HepG2 (cell line): ENCODE measurements around the gene P2RY11. TPM values are rescaled to one million over a fixed set of nuclear protein-coding genes. Genes with fewer than 3 reads are reported as not detected.

ENCODE experiments used
- ATAC-seq: fragments of 200-7000 bp; cut with Tn5 transposase; 3 replicates; pipeline ENCODE4 v1.9.1; 2020; ENCODE audit warnings: mild to moderate bottlenecking, moderate library complexity
- BruUV-seq: library from RNA; stranded (reverse); fragments of 400-500 nt; replicated peaks from 2 replicates; lab custom pipeline; 2021; lab: Mats Ljungman, UMichigan
- CTCF ChIA-PET: fragments of 300-600 bp; formaldehyde crosslinking; extraction: SDS; loops from one replicate; lab custom pipeline; 2021; ENCODE audit warnings: low total read pairs, inconsistent platforms, low intra/inter-chr PET ratio; lab: Yijun Ruan, JAX
- POLR2A ChIA-PET: fragments of 350-600 bp; sonication (Branson Sonifier 250); formaldehyde crosslinking; loops from one replicate; lab custom pipeline; 2020; ENCODE audit warnings: antibody characterized with exemption, inconsistent platforms; lab: Yijun Ruan, JAX
- DNase-seq: peaks from one replicate; pipeline ENCODE4 v3.0.0-alpha.2; 2015; ENCODE audit warnings: low spot score
- FAIRE-seq: peaks from 3 replicates; lab custom pipeline; 2011; peaks lifted over from hg19 to GRCh38; lab: Jason Lieb, UNC
- H2AFZ ChIP-seq: one replicate; pipeline ENCODE4 v1.6.1; 2011; ENCODE audit warnings: low read length, inconsistent platforms
- H3K27ac ChIP-seq: fragments of 300-600 bp; 3 replicates; pipeline ENCODE4 v1.8.0; 2011; ENCODE audit warnings: mixed run types, mild to moderate bottlenecking, mixed read lengths, low read length, inconsistent platforms; ENCODE audit not compliant: insufficient read depth; ENCODE audit errors: extremely low read length
- H3K27me3 ChIP-seq, 2 experiments: fragments of 200-600 bp in 1 of 2; 2 replicates in 1 of 2; 3 replicates in 1 of 2; pipeline versions ENCODE4 v1.6.0 to v1.8.0; 2011; ENCODE audit warnings: low read length in 2 of 2, mild to moderate bottlenecking in 2 of 2, moderate library complexity in 2 of 2, inconsistent platforms in 1 of 2; ENCODE audit not compliant: insufficient read depth in 2 of 2, control insufficient read depth in 1 of 2
- H3K36me3 ChIP-seq, 2 experiments: fragments of 200-600 bp in 1 of 2; replicated peaks in 1 of 2; 2 replicates in 1 of 2; 3 replicates in 1 of 2; pipeline versions ENCODE4 v1.5.1 to v1.8.0; 2011; ENCODE audit warnings: low read length in 2 of 2, inconsistent platforms in 1 of 2; ENCODE audit not compliant: insufficient read depth in 2 of 2, control insufficient read depth in 1 of 2
- H3K4me1 ChIP-seq: 2 replicates; pipeline ENCODE4 v1.5.1; 2012; ENCODE audit warnings: low read length, inconsistent platforms; ENCODE audit not compliant: insufficient read depth
- H3K4me2 ChIP-seq: 2 replicates; pipeline ENCODE4 v1.6.0; 2011; ENCODE audit warnings: low read depth, low read length, inconsistent platforms
- H3K4me3 ChIP-seq, 3 experiments: fragments of 200-600 bp in 1 of 3; sonication (generic), shearing (Covaris generic) in 1 of 3; replicated peaks in 1 of 3; 2 replicates each; pipeline ENCODE4 v1.5.1; 2011 to 2016; ENCODE audit warnings: low read length in 3 of 3, inconsistent platforms in 2 of 3, low read depth in 2 of 3, mild to moderate bottlenecking in 2 of 3, control low read depth in 1 of 3, mixed read lengths in 1 of 3; ENCODE audit not compliant: insufficient read depth in 1 of 3
- H3K79me2 ChIP-seq: one replicate; pipeline ENCODE4 v1.6.1; 2011; ENCODE audit warnings: low read length, inconsistent platforms; ENCODE audit not compliant: insufficient read depth
- H3K9ac ChIP-seq: 2 replicates; pipeline ENCODE4 v1.6.0; 2011; ENCODE audit warnings: mild to moderate bottlenecking, low read depth, low read length, inconsistent platforms; ENCODE audit not compliant: insufficient read depth
- H3K9me3 ChIP-seq: 2 replicates; pipeline ENCODE4 v1.5.1; 2012; ENCODE audit warnings: mild to moderate bottlenecking, low read length
- H4K20me1 ChIP-seq: 2 replicates; pipeline ENCODE4 v1.6.0; 2011; ENCODE audit warnings: inconsistent platforms, mild to moderate bottlenecking, low read length, moderate library complexity; ENCODE audit not compliant: insufficient read depth
- HOXA3 ChIP-seq: sonication (generic); formaldehyde crosslinking; IDR thresholded peaks from 2 replicates; pipeline ENCODE4 v1.5.0; 2020; ENCODE audit warnings: missing genetic modification reagents
- NFKBIZ ChIP-seq: IDR thresholded peaks from 2 replicates; pipeline ENCODE4 v1.6.1; 2018; ENCODE audit warnings: missing genetic modification reagents, missing compliant biosample characterization
- SIX4 ChIP-seq: sonication (generic); formaldehyde crosslinking; IDR thresholded peaks from 2 replicates; pipeline ENCODE4 v1.4.0; 2020; ENCODE audit warnings: missing genetic modification reagents
- ZBTB20 ChIP-seq: sonication (generic); formaldehyde crosslinking; IDR thresholded peaks from 2 replicates; pipeline ENCODE4 v1.8.1; 2023; ENCODE audit warnings: missing genetic modification reagents, low read depth, mild to moderate bottlenecking, borderline replicate concordance
- ZNF121 ChIP-seq: sonication (generic); formaldehyde crosslinking; IDR thresholded peaks from 2 replicates; pipeline ENCODE4 v1.5.0; 2020; ENCODE audit warnings: mild to moderate bottlenecking, missing genetic modification reagents
- ZNF331 ChIP-seq: sonication (generic); formaldehyde crosslinking; IDR thresholded peaks from 2 replicates; pipeline ENCODE4 v1.4.0; 2020; ENCODE audit warnings: missing genetic modification reagents
- ZNF333 ChIP-seq: sonication (generic); formaldehyde crosslinking; IDR thresholded peaks from 2 replicates; pipeline ENCODE4 v1.4.0; 2020; ENCODE audit warnings: mild to moderate bottlenecking, missing genetic modification reagents, borderline replicate concordance
- ZNF550 ChIP-seq: sonication (generic); formaldehyde crosslinking; IDR thresholded peaks from 2 replicates; pipeline ENCODE4 v1.4.0; 2020; ENCODE audit warnings: mild to moderate bottlenecking, missing genetic modification reagents, borderline replicate concordance
- ZNF878 ChIP-seq: sonication (generic); formaldehyde crosslinking; IDR thresholded peaks from 2 replicates; pipeline ENCODE4 v1.8.1; 2023; ENCODE audit warnings: mild to moderate bottlenecking, missing genetic modification reagents, moderate library complexity
- WGBS: methylation state at CpG from one replicate; pipeline ENCODE4 v1.1.6; 2017; ENCODE audit warnings: low lambda C conversion rate; 5-methylcytosine and 5-hydroxymethylcytosine counted together
- in situ Hi-C: cut with HindIII; loops from 2 replicates; pipeline ENCODE4 v1.10.0; 2017; ENCODE audit warnings: low pct_unique_long_range_greater_than_20kb; ENCODE audit not compliant: extremely low pct_ligation_motif_present
- intact Hi-C: fragments of 100-400 bp; cut with micrococcal nuclease; formaldehyde crosslinking; loops from one replicate; pipeline ENCODE4 v1.10.0; 2022; ENCODE audit not compliant: unreplicated experiment
- polyA plus RNA-seq, 8 experiments: library from polyadenylated mRNA; depleted of rRNA in 3 of 8; stranded (reverse) in 7 of 8; unstranded in 1 of 8; fragments of >200 nt; fragmentation: Illumina TruSeq in 4 of 8; extraction: Trizol in 4 of 8; gene quantifications; 2 replicates each; pipeline versions ENCODE4 v1.2.1 to v1.2.3, GENCODE V29; 2011 to 2016; ENCODE audit warnings: low read depth in 4 of 8, missing spikeins in 1 of 8, mixed read lengths in 1 of 8; ENCODE audit not compliant: insufficient read depth in 1 of 8
- total RNA-seq, 5 experiments: library from RNA; depleted of rRNA; stranded (reverse); fragments of >200 nt; fragmentation: Illumina TruSeq; extraction: Trizol; gene quantifications; 2 replicates each; pipeline ENCODE4 v1.2.3, GENCODE V29; 2016; ENCODE audit warnings: low read depth in 1 of 5
- TF ChIP-seq, protein P1 (sequence below): sonication (generic); formaldehyde crosslinking; IDR thresholded peaks from 2 replicates; pipeline ENCODE4 v1.4.0; 2020; ENCODE audit warnings: low read depth, missing genetic modification reagents
- TF ChIP-seq, protein P2 (sequence below): IDR thresholded peaks from 2 replicates; pipeline ENCODE4 v1.6.1; 2018; ENCODE audit warnings: missing genetic modification reagents, mild to moderate bottlenecking, missing compliant biosample characterization

The P2RY11 gene
- total and polyA plus RNA-seq, 2 of the 13 experiments (the other 11 are each of a cell fraction or from before 2014, with no cell fraction given): 4.0 to 7.8 TPM

GRCh38 chr19:10084803-10085202 lies 26.7 kb upstream of the P2RY11 start:
- in situ Hi-C loops (no loop called here), intact Hi-C loops (no loop called here)
- H3K9ac ChIP-seq: no peak overlapping the region
- no peak overlapping the region for H3K4me2 ChIP-seq
- H3K4me3 ChIP-seq: no peak overlapping the region
- H4K20me1 ChIP-seq: no peaks in the 10 kb centered on the region
- WGBS: 24% methylated on average over 3 of the region's 3 CpGs
- FAIRE-seq: no peak
- H3K79me2 ChIP-seq: no peaks in the 10 kb centered on the region
- ChIA-PET POLR2A (no interaction called here), CTCF (no interaction called here)
- DNase-seq: no peak
- no TSS peak for BruUV-seq
- TF ChIP-seq ZNF333 (CRISPR knock-in tag) (no peak), ZNF121 (CRISPR knock-in tag) (0 out of 2 replicates have a peak, but pooled peaks have one; percentile 21), ZNF878 (CRISPR knock-in tag) (no peak), SIX4 (no peak)
- no peaks in the 10 kb centered on the region for H3K9me3 ChIP-seq
- no peak overlapping the region for H2AFZ ChIP-seq
- 0 out of 5 replicates have a peak, but pooled peaks cover 0 to 4% of the 10 kb centered on the region in 2 experiments for H3K36me3 ChIP-seq
- no peak overlapping the region for H3K27ac ChIP-seq
- ATAC-seq: no peak
- no peaks in the 10 kb centered on the region for H3K27me3 ChIP-seq
- H3K4me1 ChIP-seq: peaks cover 25% of the 10 kb centered on the region

DNA sequence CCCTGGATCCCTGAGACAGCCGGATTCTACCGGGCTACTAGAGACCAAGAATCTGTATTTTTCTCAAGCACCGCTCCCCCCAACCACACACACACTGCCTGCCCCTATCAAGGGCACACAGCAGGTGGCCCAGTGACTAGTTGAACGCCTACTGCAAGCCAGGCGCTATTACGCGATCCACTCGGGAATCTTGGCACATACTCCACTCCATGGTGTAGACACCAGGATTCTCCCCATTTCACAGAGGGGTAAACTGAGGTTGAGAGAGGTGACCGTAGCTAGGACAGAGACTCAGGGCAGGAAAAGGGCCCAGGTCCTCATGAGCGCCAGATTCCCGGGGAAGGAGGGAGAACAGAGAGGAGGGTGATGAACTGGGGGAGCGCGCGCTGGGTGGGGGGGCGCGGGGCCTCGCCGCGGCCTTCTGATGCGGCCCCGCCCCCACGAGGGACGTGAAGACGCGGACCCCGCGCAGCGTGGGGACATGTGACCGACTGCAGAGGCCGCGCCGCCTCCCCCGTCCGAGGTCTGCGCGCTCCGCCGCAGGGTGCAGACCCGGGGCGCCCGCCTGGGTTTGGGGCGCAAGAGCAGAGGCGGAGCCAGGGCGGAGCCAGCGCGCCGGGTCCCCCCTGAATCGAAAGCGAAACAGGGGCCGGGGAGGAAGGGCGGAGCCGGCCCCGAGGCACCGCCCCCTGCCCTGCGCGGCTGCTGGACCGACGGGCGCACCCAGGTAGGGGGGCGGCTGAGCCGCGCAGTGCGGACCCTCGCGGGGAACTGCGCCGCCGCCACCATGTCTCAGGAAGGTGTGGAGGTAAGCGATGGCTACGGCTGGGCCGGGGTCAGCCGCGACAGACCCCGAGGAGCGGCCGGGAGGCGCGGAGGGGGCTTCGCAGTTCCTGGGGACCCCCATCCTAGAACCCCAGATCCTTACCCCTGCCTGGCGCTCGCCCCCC lies 25.6 kb upstream of the P2RY11 start, which contains the start of gene SHFL:
TSS of gene SHFL (plus strand) at position 677 of the 950 bp plus-strand sequence. CDS start at position 788, 111 bp downstream.
- POLR2A ChIA-PET: interaction anchor here (0.6 to 0.8 kb wide), 2 partner anchors 49 to 138 kb away, joined by 3 read pairs; no protein-coding TSS in a partner anchor
- Histone ChIP-seq H2AFZ (no peak within 1 kb of the TSS), H3K9ac (peak within 1 kb of the TSS; percentile 74)
- TF ChIP-seq ZBTB20 (no peak), ZNF550 (CRISPR knock-in tag) (0 out of 2 replicates have a peak, but pooled peaks have one; percentile 56), NFKBIZ (0 out of 2 replicates have a peak, but pooled peaks have one; percentile 41), HOXA3 (CRISPR knock-in tag) (no peak; the same call in 1 of the 2 replicates), ZNF331 (0 out of 2 replicates have a peak, but pooled peaks have one; percentile 8)
- TF ChIP-seq, protein P1, sequence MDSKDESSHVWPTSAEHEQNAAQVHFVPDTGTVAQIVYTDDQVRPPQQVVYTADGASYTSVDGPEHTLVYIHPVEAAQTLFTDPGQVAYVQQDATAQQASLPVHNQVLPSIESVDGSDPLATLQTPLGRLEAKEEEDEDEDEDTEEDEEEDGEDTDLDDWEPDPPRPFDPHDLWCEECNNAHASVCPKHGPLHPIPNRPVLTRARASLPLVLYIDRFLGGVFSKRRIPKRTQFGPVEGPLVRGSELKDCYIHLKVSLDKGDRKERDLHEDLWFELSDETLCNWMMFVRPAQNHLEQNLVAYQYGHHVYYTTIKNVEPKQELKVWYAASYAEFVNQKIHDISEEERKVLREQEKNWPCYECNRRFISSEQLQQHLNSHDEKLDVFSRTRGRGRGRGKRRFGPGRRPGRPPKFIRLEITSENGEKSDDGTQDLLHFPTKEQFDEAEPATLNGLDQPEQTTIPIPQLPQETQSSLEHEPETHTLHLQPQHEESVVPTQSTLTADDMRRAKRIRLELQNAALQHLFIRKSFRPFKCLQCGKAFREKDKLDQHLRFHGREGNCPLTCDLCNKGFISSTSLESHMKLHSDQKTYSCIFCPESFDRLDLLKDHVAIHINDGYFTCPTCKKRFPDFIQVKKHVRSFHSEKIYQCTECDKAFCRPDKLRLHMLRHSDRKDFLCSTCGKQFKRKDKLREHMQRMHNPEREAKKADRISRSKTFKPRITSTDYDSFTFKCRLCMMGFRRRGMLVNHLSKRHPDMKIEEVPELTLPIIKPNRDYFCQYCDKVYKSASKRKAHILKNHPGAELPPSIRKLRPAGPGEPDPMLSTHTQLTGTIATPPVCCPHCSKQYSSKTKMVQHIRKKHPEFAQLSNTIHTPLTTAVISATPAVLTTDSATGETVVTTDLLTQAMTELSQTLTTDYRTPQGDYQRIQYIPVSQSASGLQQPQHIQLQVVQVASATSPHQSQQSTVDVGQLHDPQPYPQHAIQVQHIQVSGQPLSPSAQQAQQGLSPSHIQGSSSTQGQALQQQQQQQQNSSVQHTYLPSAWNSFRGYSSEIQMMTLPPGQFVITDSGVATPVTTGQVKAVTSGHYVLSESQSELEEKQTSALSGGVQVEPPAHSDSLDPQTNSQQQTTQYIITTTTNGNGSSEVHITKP (CRISPR knock-in tag): 0 out of 2 replicates have a peak, but pooled peaks have one; percentile 43
- TF ChIP-seq, protein P2, sequence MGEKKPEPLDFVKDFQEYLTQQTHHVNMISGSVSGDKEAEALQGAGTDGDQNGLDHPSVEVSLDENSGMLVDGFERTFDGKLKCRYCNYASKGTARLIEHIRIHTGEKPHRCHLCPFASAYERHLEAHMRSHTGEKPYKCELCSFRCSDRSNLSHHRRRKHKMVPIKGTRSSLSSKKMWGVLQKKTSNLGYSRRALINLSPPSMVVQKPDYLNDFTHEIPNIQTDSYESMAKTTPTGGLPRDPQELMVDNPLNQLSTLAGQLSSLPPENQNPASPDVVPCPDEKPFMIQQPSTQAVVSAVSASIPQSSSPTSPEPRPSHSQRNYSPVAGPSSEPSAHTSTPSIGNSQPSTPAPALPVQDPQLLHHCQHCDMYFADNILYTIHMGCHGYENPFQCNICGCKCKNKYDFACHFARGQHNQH (CRISPR knock-in tag): 0 out of 2 replicates have a peak, but pooled peaks have one; percentile 6

More for the DNA sequence above, 25.6 kb upstream of the P2RY11 start, which contains the start of gene SHFL:
- ATAC-seq (peak; percentile 84), DNase-seq (peak; percentile 40), FAIRE-seq (no peak)
- WGBS: 10% methylated on average over 19 of the region's 81 CpGs
- Histone ChIP-seq H3K79me2 (no peaks in the 10 kb centered on the region), H3K36me3 (0 out of 5 replicates have a peak, but pooled peaks cover 0 to 4% of the 10 kb centered on the region in 2 experiments), H3K4me1 (peaks cover 36% of the 10 kb centered on the region), H3K4me3 (peak within 1 kb of the TSS; percentile 82 to 95 (median 91)), H4K20me1 (no peaks in the 10 kb centered on the region), H3K4me2 (peak within 1 kb of the TSS; percentile 86), H3K9me3 (no peaks in the 10 kb centered on the region), H3K27ac (peak within 1 kb of the TSS; percentile 54), H3K27me3 (no peaks in the 10 kb centered on the region)
- in situ Hi-C loops: no loop called here
- CTCF ChIA-PET: no interaction called here
- no TSS peak for BruUV-seq
- intact Hi-C loops: no loop called here
